ENCODE measurements around the gene ZBTB48.

The ZBTB48 gene

DNA sequence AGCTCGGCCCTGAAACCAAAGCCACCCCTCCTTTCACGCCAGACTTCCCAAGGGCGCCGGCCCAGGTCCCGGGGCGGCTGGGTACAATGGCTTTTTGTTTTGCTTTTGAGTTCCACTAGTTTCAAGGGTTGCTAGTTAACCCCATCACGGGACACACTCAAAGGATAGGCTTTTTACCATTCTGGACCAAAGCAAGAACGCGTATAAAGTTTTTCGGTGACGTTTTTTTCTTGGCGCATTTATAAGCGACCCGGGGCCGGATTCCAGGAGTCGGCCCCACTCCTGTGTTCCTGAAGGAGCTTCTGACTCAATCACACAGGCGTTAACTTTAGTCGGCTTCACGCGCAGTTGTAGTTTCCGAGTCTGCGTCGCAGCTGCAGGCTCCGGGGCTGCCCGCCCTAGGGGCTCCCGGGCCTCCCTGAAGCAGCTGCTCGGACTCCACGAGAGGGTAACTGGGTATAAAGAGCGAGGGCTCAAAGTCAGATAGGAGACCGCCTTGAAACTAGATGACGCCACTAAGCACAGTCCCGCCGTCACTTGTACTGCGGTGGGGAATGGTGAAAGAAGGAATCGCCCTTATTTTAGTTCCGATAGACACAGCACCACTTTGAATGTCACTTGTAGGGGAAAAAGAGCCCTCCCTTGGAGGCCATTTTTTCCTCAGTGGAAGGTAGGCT, 23.6 kb downstream of the ZBTB48 start:
- Mint-ChIP-seq H3K27me3 (ENCODE audit: low read depth) (peaks cover 5% of the 10 kb centered on the region), H3K36me3 (ENCODE audit: low read depth) (peaks cover 10% of the 10 kb centered on the region), H3K27ac (peak overlapping the region; percentile 95), H3K4me1 (ENCODE audit: low read depth) (peaks cover 18% of the 10 kb centered on the region), H3K4me3 (peak overlapping the region; percentile 78), H3K9me3 (no peaks in the 10 kb centered on the region)

GRCh38 chr1:6603915-6604558, 24.2 kb downstream of the ZBTB48 start:
- peak overlapping the region; percentile 95 for H3K27ac Mint-ChIP-seq
- H3K36me3 Mint-ChIP-seq (ENCODE audit: low read depth) = peaks cover 10% of the 10 kb centered on the region
- peak overlapping the region; percentile 78 for H3K4me3 Mint-ChIP-seq
- no peaks in the 10 kb centered on the region for H3K9me3 Mint-ChIP-seq
- H3K4me1 Mint-ChIP-seq (ENCODE audit: low read depth) = peaks cover 18% of the 10 kb centered on the region
- H3K27me3 Mint-ChIP-seq (ENCODE audit: low read depth) = peaks cover 5% of the 10 kb centered on the region

DNA sequence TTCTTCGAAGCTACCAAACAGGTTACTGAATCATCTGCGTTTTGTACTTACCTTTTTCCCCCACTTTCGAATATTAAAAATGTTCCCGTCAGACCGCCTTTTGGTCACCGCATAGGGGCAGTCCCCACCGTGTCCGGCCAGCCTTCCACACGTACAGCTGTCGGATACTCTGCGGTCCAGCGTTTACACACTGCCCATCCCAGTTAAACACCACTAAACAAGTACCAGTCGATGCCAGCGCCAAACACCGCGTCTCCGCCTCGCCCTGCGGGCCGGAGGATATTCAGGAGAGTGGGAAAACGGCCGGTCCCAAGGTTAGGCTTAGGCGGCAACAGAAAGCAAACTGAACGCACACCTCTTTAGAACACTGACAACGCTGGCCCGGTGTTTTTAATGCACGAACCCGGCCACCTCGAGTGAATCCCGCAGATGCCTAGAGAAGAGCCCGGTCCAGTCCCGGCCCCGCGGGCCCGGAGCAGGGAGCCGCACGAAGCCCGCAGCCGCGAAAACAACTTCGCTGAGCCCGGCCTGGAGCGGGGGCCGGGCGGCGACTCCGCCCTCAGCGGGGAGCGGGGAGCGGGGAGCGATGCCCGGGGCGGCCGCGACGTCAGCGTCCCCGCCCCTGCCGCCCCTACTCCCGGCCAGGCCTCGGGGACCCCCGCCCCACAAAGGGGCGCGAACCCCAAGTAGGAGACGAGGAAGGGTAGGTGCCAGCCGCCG, 33.0 kb downstream of the ZBTB48 start:
- H3K4me1 Mint-ChIP-seq (ENCODE audit: low read depth) = peaks cover 17% of the 10 kb centered on the region
- peak overlapping the region; percentile 90 for H3K4me3 Mint-ChIP-seq
- H3K27ac Mint-ChIP-seq = peak overlapping the region; percentile 82
- peaks cover 2% of the 10 kb centered on the region for H3K27me3 Mint-ChIP-seq (ENCODE audit: low read depth)
- H3K9me3 Mint-ChIP-seq = no peaks in the 10 kb centered on the region
- peaks cover 10% of the 10 kb centered on the region for H3K36me3 Mint-ChIP-seq (ENCODE audit: low read depth)

DNA sequence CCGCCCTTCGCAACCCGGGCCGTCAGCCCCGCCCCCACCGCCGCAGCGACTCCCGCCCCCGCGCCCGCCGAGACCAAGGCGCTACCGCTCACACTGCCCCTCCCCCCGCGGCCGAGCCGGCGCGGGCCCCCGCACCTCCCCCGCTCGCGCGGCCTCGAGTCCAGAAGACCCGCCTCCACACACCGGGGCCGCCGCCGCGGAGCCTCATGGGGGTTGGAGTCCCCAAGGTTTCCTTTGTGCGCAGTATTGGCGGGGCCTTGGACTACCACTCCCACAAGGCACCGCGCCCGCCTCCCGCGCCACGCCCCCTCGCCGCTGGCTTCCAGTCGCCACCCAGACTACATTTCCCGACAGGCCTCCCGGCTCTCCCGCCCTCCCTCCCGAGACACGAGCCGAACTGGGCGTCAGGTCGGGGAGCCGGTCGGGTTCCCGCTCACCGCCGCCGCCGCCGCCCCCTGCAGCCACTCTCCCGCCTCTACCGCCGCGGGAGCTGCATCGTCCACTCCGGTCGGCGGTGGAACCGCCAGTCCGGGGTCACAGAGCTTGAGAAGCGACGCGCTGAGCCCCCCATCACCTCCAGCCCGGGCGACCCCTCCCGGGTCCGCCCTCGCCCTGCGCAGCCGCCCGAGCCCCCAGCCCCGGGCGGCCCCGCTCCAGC, 33.7 kb downstream of the ZBTB48 start, which contains the start of gene PHF13:
TSS of gene PHF13 (plus strand) at position 371 of the 658 bp plus-strand sequence. CDS start 336 bp downstream, outside the sequence.
- Mint-ChIP-seq H3K4me3 (peak within 1 kb of the TSS; percentile 90), H3K4me1 (ENCODE audit: low read depth) (peaks cover 17% of the 10 kb centered on the region), H3K27me3 (ENCODE audit: low read depth) (no peaks in the 10 kb centered on the region), H3K36me3 (ENCODE audit: low read depth) (peaks cover 10% of the 10 kb centered on the region), H3K9me3 (no peaks in the 10 kb centered on the region), H3K27ac (peak within 1 kb of the TSS; percentile 82)

DNA sequence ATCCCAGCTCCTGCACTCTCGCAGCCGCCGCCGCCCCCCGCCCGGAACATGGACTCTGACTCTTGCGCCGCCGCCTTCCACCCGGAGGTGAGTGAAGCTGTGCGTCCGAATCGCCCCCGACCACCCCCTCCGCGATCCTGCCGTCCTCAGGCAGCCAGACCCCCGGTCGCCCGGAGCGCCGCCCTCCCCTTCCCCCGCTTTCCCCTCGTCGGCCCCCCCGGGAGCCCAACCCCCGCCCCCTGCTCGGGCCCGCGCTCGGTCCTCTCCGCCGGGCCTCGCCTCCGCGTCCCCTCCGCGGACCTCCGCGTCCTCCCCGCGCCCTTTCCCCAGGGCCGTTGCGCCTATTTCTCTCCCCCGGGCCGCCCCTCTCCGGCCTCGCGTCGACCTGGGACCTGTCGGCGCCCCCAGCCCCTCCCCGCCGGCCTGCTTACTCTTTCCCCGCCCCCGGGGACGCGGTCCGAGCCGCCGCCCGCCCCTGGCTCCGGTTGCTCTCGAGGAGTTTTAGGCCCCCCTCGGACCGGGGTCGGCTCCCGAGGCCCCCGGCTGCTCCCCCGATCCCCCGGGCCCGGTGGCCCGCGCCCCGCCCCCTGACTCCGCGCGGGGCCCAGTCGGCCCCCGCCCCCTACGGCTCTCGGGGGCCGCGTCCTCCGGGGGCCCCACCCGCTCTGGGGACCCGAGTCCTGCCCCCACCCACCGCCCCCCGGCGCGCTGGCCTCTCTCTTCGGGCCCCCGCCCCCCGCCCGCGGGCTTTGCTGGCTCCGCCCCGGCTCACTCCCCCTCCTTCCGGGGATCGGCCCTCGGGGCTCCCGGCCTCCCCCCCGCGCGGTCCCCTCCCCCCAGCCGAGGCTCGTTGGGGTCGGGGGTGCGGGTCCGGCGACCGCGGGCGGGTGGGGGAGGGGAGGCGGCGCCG, 34.5 kb downstream of the ZBTB48 start:
- Mint-ChIP-seq H3K4me3 (peak overlapping the region; percentile 42), H3K4me1 (ENCODE audit: low read depth) (peaks cover 17% of the 10 kb centered on the region), H3K27me3 (ENCODE audit: low read depth) (no peaks in the 10 kb centered on the region), H3K36me3 (ENCODE audit: low read depth) (peaks cover 10% of the 10 kb centered on the region), H3K9me3 (no peaks in the 10 kb centered on the region), H3K27ac (no peak overlapping the region)

DNA sequence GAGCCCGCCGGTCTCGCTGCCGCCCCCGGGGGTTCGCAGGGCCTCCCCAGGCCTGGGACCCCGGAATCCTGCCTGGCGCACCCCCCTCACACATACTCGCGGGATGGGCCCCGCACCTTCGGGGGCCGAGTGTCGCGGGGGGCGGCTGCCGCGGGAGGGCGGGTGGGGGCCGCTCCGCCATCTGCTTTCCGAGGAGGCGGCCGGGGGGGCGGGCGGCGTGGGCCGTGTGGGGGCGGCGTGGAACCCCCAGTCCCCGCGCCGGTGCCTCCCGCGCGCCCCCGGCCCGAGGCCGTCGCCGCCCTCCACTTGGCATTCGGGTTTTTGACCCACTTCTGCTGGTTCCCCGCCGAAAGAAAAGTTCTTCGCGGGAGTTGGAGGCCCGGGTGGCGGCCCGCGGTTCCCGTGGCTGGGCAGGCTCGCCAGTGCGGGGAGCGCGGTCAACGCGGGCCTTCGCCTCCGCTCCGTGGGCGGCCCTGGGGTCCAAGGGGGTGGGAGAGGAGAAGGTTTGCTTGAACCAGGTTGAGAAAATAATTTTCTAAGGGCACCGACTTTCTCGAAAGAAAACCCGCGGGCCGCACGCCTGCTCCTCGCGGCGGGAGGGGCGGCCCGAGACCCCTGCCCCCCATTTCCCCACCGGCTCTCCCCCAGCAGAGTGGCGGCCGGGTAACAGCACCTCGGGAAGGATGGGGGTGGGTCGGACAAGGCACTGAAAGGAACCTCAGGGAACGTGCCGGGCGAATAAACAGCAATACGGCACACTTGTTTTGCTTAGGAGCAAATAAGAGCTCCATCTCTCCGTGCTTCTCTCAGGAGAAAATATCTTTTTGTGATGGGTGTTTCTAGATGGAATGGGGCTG, 35.4 kb downstream of the ZBTB48 start:
- Mint-ChIP-seq H3K36me3 (ENCODE audit: low read depth) (peaks cover 13% of the 10 kb centered on the region), H3K4me3 (peak overlapping the region; percentile 83), H3K4me1 (ENCODE audit: low read depth) (peaks cover 17% of the 10 kb centered on the region), H3K27me3 (ENCODE audit: low read depth) (no peaks in the 10 kb centered on the region), H3K27ac (peak overlapping the region; percentile 64), H3K9me3 (no peaks in the 10 kb centered on the region)

DNA sequence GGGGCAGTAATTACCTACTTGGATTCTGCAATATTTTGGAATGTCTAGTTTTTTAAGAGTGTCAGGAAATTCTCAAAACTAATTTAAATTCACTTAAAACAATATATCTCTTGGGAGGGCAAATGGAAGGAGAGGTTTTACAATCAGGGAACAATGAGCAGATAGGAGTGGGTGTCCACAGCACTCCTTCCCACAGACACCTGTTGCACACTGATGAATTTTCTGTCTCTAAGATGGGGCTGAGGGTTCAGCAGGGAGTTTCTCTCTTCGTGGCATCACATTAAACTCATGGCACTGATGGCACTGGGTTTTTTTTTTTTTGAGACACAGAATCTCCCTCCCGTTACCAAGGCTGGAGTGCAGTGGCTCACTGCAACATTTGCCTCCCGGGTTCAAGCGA, 39.3 kb downstream of the ZBTB48 start:
- no peaks in the 10 kb centered on the region for H3K27me3 Mint-ChIP-seq (ENCODE audit: low read depth)
- H3K4me1 Mint-ChIP-seq (ENCODE audit: low read depth) = peaks cover 12% of the 10 kb centered on the region
- no peak overlapping the region for H3K4me3 Mint-ChIP-seq
- H3K27ac Mint-ChIP-seq = no peak overlapping the region
- no peaks in the 10 kb centered on the region for H3K9me3 Mint-ChIP-seq
- peaks cover 20% of the 10 kb centered on the region for H3K36me3 Mint-ChIP-seq (ENCODE audit: low read depth)

DNA sequence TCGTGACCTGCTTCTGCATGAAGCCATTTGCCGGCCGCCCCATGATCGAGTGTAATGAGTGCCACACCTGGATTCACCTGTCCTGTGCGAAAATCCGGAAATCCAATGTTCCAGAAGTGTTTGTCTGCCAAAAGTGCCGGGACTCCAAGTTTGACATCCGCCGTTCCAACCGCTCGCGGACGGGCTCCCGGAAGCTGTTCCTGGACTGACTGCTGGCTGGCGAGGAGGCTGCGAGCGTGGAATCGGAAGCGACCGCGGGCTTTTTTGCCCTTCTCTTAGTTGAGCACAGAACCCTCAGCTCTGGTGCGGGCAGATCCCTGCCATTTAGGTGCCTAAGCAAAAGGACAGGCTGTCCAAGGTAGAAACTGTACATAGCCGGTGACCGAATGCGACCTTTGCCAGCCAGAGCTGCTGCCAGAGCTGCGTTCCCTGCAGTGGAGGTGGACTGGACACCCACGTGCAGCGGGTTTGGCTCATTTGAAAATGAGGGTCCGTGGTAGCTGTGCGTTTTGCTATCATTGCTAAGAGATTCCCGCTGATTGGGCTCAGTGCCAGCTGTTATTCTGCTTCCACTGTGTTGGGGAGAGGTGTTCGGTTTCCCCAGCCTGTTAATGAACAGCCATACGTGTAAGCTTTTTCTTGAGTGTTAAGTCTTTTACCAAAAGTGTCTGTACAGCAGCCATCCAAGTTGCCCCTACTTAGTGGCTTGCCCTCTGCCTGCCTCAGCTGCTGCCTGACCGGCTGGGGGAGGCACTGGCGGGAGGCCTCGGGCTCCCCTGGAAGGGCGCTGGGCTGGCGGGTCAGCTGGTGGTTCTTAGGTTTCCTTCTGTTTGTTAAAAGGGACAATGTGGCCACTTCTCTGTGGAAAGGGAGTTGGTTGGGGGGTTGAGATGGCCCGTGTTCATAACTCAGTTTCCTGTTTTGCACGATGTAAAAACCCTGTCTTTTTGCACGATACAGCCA, 41.9 kb downstream of the ZBTB48 start:
- H3K9me3 Mint-ChIP-seq = no peaks in the 10 kb centered on the region

DNA sequence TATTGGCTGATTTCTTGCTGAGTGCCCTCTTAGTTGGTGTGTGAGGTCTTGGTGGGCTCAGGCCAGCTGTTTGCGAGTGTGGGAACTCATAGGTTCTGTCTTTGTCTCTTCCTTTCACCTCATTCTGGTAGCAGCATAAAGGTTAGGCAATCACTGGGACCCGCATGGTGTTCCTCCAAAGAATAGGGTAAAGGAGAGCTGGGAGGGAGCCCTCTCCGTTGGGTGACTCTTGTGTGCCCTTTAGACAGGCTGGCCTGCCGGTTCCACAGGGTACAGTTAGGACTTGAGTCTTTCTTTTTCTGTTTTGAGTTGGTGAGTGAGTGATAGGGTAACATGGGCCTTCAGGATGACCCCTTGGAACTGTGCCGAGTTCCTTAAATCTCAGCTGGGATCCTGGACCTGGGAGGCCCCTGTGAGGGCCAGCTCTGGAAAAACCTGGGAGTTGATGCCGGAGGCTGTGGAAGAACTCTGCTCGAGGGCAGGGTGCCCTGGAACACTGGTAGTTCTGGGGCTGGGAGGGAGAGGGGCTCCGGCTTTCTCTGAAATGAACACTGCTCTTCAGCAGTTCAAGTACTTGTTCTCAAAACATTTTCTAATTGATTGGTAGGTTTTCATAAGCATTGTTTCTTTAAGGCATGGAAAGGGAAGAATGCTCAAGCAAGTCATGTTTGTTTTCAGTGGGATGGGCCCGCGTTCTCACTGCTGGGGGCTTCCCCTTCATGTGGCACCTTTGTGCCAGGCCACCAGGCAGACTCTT, 42.8 kb downstream of the ZBTB48 start:
- H3K27me3 Mint-ChIP-seq (ENCODE audit: low read depth) = no peaks in the 10 kb centered on the region
- no peak overlapping the region for H3K4me3 Mint-ChIP-seq
- H3K27ac Mint-ChIP-seq = no peak overlapping the region
- no peaks in the 10 kb centered on the region for H3K9me3 Mint-ChIP-seq
- peaks cover 22% of the 10 kb centered on the region for H3K36me3 Mint-ChIP-seq (ENCODE audit: low read depth)
- H3K4me1 Mint-ChIP-seq (ENCODE audit: low read depth) = peaks cover 17% of the 10 kb centered on the region

More for the DNA sequence above, 41.9 kb downstream of the ZBTB48 start:
- no peak overlapping the region for H3K27ac Mint-ChIP-seq
- H3K27me3 Mint-ChIP-seq (ENCODE audit: low read depth) = no peaks in the 10 kb centered on the region
- H3K4me3 Mint-ChIP-seq = no peak overlapping the region
- H3K4me1 Mint-ChIP-seq (ENCODE audit: low read depth) = peaks cover 15% of the 10 kb centered on the region
- peaks cover 22% of the 10 kb centered on the region for H3K36me3 Mint-ChIP-seq (ENCODE audit: low read depth)

GRCh38 chr1:6623269-6623965, 43.6 kb downstream of the ZBTB48 start:
- H3K27me3 Mint-ChIP-seq (ENCODE audit: low read depth) = no peaks in the 10 kb centered on the region
- H3K4me3 Mint-ChIP-seq = peak overlapping the region; percentile 14
- H3K27ac Mint-ChIP-seq = peak overlapping the region; percentile 2
- peaks cover 21% of the 10 kb centered on the region for H3K4me1 Mint-ChIP-seq (ENCODE audit: low read depth)
- no peaks in the 10 kb centered on the region for H3K9me3 Mint-ChIP-seq
- H3K36me3 Mint-ChIP-seq (ENCODE audit: low read depth) = peaks cover 26% of the 10 kb centered on the region
